Measurements from ENCODE around the gene SERF1B. TPM values are rescaled to one million over a fixed set of nuclear protein-coding genes. Genes with fewer than 3 reads are reported as not detected.
"Not testable (repeated sequence)": the region's sequence is repeated elsewhere in the genome, so short reads cannot be mapped to it uniquely, and the experiment has no call there.

SERF1B gene
- total and polyA plus RNA-seq, 10 donors, result 15.8 to 45.1 (median 32.4) TPM

- H3K4me3 ChIP-seq; H3K4me1 ChIP-seq; DNase-seq; H3K27me3 ChIP-seq (replicated peaks in 1 of 7); intact Hi-C loops (cut with DNase I; ENCODE audit: low total_unique reads); H3K27ac ChIP-seq; H3K9me3 ChIP-seq; H3K36me3 ChIP-seq: not testable (repeated sequence)
- WGBS, 5 donors, result no CpG with 5 or more reads among the region's 1 CpG
Observed at GRCh38 chr5:70088907-70089464, 63.9 kb downstream of the SERF1B start.

GRCh38 chr5:70091776-70092175, 66.7 kb downstream of the SERF1B start:
- DNase-seq; H3K4me1 ChIP-seq; H3K27me3 ChIP-seq (replicated peaks in 1 of 7); H3K36me3 ChIP-seq; H3K9me3 ChIP-seq; H3K4me3 ChIP-seq; intact Hi-C loops (cut with DNase I; ENCODE audit: low total_unique reads); H3K27ac ChIP-seq: not testable (repeated sequence)
- WGBS, 5 donors, result no CpG with 5 or more reads among the region's 7 CpGs

Small RNA genes lying within 50 kb of the gene (small RNA-seq; reads per million reads assigned to genes)
- 0 reads per million in 4 donors for gene CDH12P2

Other genes starting within 250 kb of the SERF1B start
- 10 to 100 TPM; 26.6 to 77.1 (median 55.3) TPM for gene SMN2, start 24.4 kb downstream of the SERF1B start, total RNA-seq
- 10 to 100 TPM; 14.6 to 16.9 (median 14.7) TPM for gene SMN2, start 24.4 kb downstream of the SERF1B start, polyA plus RNA-seq